Activated CD8-positive, alpha-beta memory T cell treated with anti-CD3 and anti-CD28 coated beads, Interleukin-2, amount 50 U/mL, for 4 hours (primary cell): ENCODE measurements around the gene ADO.

Experiments used
- DNase-seq: peaks from one replicate; pipeline ENCODE4 v3.0.0-alpha.2; 2020

Gene ADO

GRCh38 chr10:62818426-62819011 is 14.0 kb downstream of the ADO start:
- DNase-seq: peak; percentile 77

DNA sequence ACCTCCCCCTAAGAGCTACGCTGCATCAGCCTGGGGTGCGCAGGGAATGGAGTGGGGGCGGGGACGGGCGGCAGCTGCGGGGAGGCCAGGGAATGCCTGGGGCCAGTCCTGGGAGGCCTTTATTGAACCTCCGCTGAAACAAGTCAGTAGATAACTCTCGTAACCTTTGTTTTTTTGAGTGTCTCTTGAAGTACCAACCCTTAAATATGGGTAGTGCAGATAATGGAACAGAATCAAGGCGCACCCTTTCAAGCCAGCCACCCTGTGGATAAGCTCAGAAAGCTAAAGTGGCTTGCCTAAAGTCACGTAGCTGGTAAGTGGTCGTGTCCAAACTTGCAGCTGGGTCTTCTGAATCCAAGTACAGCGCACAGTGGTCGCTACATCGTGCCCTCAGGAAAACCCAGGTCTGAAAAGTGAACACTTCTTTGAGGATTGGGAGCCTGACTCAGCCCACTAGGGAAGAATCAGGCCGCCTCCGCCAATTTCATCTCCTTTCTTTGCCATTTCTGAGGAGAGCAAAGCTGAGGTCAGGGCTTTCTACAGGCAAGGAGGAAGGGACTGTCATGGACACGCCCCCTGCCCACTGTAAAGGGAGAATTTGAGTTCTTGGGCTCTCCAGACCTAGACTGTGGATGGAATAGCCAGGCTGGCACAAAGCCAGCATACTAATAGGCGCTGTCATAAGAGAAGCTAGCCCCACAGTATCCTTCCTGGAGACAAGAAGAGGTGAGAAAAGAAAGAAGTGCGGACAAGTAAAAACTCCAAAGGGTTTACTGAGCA is 14.8 kb downstream of the ADO start:
- DNase-seq: no peak

- DNase-seq: no peak
Measured at GRCh38 chr10:62820586-62820985, 16.1 kb downstream of the ADO start.

- DNase-seq: no peak
Measured at GRCh38 chr10:62826273-62826672, 21.8 kb downstream of the ADO start.

- DNase-seq: no peak
Measured at GRCh38 chr10:62829622-62830021, 25.1 kb downstream of the ADO start.

- DNase-seq: no peak
Measured at GRCh38 chr10:62830679-62831078, 26.2 kb downstream of the ADO start.

DNA sequence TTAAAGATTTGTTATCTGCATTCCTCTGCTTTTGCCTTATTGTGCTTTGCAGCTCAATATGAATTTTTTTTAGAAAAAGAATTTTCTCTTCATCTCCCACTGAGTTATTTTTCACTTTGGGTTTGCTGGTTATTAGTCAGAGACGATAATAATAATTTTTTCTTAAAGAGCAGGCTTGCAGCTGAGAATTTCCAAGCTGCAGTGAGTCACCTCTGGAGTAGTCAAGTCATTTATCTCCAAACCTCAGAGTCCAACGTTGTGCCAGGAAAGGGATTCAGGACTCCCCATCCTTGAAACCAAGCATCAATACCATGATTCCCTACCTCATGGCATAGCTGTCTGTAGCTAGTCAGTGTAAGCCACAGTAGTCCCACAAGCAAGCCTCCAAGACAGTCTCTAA is 26.8 kb downstream of the ADO start:
- no peak for DNase-seq

GRCh38 chr10:62839590-62839989 is 35.1 kb downstream of the ADO start:
- DNase-seq: no peak

DNA sequence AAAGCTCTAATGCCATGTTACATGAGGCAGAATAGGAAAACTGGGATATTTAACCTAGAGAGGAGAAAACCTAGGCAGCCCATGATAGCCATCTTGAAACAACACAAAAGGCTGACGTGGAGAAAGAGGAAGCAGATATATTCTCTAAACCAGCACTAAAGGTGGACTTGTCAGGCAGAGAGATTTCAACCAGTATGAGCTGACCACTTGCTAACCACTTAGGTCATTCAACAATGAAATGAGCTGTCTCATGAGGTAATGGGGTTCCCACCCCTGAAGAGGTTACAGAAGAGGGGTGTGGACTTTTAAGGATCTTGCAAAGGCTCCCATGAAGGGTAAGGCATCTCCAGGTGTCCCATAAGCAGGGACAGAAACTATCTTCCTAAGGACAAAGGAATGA is 38.5 kb downstream of the ADO start:
- no peak for DNase-seq

DNA sequence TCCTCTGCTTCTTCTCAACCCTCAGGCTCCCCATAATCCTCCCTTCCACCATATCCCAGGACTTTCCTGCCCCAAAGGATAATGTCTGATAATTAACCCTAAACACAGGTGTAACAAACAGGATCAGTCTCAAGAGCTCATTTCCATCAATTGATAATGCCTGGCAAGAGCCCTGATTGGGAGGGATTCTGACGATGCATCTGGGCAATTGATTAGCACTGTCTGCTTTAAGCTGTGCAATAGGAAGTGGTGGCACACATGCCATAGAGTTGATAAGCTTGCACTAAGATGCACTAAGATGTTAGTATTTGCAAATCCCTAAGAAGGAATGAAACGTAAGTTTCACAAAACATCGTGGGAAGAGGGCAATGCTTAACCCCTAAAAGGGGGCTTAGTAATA is 39.1 kb downstream of the ADO start:
- no peak for DNase-seq

DNA sequence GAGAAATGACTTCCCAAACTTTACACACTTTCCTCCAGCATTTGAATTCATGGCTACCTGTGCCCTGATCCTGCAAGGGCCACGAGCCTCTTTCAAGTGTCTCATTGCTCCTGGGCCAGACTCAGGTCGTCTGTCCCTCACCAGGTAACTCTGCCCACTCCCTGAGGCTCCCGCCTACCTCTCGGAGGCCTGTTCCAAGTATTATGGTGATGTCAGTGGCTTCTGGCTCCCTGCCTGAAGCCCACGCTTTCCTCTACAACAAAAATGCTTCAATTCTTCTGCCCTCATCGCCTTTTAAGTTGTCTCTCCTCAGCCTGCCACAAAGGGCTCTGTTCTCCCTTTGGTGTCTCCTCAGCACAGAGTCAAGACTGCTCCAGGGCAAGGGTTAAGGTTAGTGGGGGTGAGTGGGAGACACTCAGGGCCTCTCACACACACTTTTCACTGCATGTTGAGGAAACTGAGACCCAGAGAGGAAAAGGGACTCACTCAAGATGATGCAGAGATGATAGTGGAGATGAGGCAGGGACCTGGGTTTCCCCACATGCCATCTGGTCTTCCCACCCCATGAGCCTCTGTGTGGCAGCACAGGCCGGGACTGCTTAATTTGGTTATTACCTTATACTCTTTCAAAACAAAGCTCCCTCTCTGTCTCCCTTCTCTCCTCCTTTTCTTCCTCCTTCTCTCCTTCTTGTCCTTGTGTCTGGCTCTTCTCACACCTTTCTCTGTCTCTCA is 39.9 kb downstream of the ADO start:
- no peak for DNase-seq

GRCh38 chr10:62847433-62847832 is 42.9 kb downstream of the ADO start:
- DNase-seq: no peak

GRCh38 chr10:62850646-62851045 is 46.1 kb downstream of the ADO start:
- DNase-seq: no peak

GRCh38 chr10:62851442-62851841 is 46.9 kb downstream of the ADO start:
- no peak for DNase-seq

GRCh38 chr10:62852961-62853702 is 48.6 kb downstream of the ADO start:
- DNase-seq: no peak

GRCh38 chr10:62853710-62854109 is 49.2 kb downstream of the ADO start:
- no peak for DNase-seq

DNA sequence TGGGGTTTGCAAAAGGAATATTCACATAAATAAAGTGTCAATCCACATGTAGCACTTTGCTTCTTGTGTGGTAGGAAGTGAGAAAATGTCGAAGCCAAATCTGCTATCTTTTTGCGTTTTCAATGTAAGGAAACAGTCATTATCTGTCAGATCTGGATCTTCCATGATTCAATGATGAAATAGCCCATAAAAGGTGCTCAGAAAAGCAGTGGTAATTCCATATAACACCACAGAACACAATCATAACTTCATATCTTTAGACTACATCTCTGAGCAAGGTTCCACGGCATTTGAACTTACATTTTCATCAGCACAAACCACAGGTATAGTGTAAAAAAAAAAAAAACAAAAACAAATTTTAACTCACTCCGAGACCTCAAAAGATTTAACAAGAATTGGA is 51.5 kb downstream of the ADO start:
- DNase-seq: no peak
